SK-N-SH (cell line): ENCODE data around the gene GPR87. TPM values are rescaled to one million over a fixed set of nuclear protein-coding genes. Genes with fewer than 3 reads are reported as not detected.

Source experiments
- CTCF ChIA-PET: fragments of 300-600, 350-600 bp; formaldehyde crosslinking; extraction: SDS; loops from one replicate; lab custom pipeline; 2021; lab: Yijun Ruan, JAX
- POLR2A ChIA-PET: fragments of 350-600 bp; sonication (Branson Sonifier 250); formaldehyde crosslinking; extraction: SDS; loops from one replicate; lab custom pipeline; 2020; ENCODE audit warnings: antibody characterized with exemption, inconsistent platforms; lab: Yijun Ruan, JAX
- DNase-seq: peaks from one replicate; pipeline ENCODE4 v3.0.0; 2012
- H2AFZ ChIP-seq: fragments of 200-600 bp; sonication (generic); 2 replicates; pipeline ENCODE4 v1.8.1; 2016; ENCODE audit warnings: antibody characterized with exemption, mild to moderate bottlenecking, low read depth
- H3F3A ChIP-seq: fragments of 200-600 bp; sonication (generic); replicated peaks from 2 replicates; pipeline ENCODE3; 2016; ENCODE audit warnings: antibody characterized with exemption, mild to moderate bottlenecking; ENCODE audit not compliant: insufficient read depth
- H3K27ac ChIP-seq, 2 experiments: fragments of 200-500 bp in 1 of 2; fragments of 200-600 bp in 1 of 2; sonication (Bioruptor generic) in 1 of 2; sonication (generic), shearing (Covaris generic) in 1 of 2; 2 replicates each; pipeline versions ENCODE4 v1.5.1 to v1.6.1; 2014 to 2016; ENCODE audit warnings: low read depth in 2 of 2, inconsistent platforms in 1 of 2, low read length in 1 of 2, mild to moderate bottlenecking in 1 of 2, mixed read lengths in 1 of 2
- H3K27me3 ChIP-seq: fragments of 200-600 bp; sonication (generic), shearing (Covaris generic); 2 replicates; pipeline ENCODE4 v1.6.1; 2016; ENCODE audit warnings: mixed run types; ENCODE audit not compliant: insufficient read depth
- H3K36me3 ChIP-seq, 2 experiments: fragments of 200-500 bp in 1 of 2; fragments of 200-600 bp in 1 of 2; sonication (Bioruptor generic) in 1 of 2; sonication (generic) in 1 of 2; replicated peaks in 1 of 2; 2 replicates each; pipeline versions ENCODE3 to v1.5.1; 2014 to 2016; ENCODE audit warnings: low read length in 1 of 2, mild to moderate bottlenecking in 1 of 2; ENCODE audit not compliant: insufficient read depth in 2 of 2, control insufficient read depth in 1 of 2
- H3K4me1 ChIP-seq, 2 experiments: fragments of 200-500 bp in 1 of 2; fragments of 200-600 bp in 1 of 2; sonication (Bioruptor generic) in 1 of 2; sonication (generic), shearing (Covaris generic) in 1 of 2; 2 replicates each; pipeline versions ENCODE4 v1.5.1 to v1.6.1; 2014 to 2016; ENCODE audit warnings: low read depth in 1 of 2, low read length in 1 of 2, mixed run types in 1 of 2; ENCODE audit not compliant: insufficient read depth in 2 of 2, control insufficient read depth in 1 of 2
- H3K4me2 ChIP-seq: fragments of 200-600 bp; sonication (generic), shearing (Covaris generic); 2 replicates; pipeline ENCODE4 v1.6.1; 2017; ENCODE audit warnings: mixed run types
- H3K4me3 ChIP-seq, 2 experiments: fragments of 200-500 bp in 1 of 2; fragments of 200-600 bp in 1 of 2; sonication (Bioruptor generic) in 1 of 2; sonication (generic), shearing (Covaris generic) in 1 of 2; 2 replicates each; pipeline versions ENCODE4 v1.5.1 to v1.8.1; 2014 to 2016; ENCODE audit warnings: low read depth in 2 of 2, inconsistent platforms in 1 of 2, low read length in 1 of 2, mild to moderate bottlenecking in 1 of 2, mixed read lengths in 1 of 2, moderate library complexity in 1 of 2
- H3K79me2 ChIP-seq: fragments of 200-600 bp; sonication (generic); 2 replicates; pipeline ENCODE4 v1.8.1; 2017; ENCODE audit warnings: mild to moderate bottlenecking; ENCODE audit not compliant: insufficient read depth
- H3K9ac ChIP-seq: fragments of 200-600 bp; sonication (generic); 2 replicates; pipeline ENCODE4 v1.6.1; 2017; ENCODE audit warnings: mixed run types
- H3K9me2 ChIP-seq: fragments of 200-600 bp; sonication (generic); 2 replicates; pipeline ENCODE4 v1.6.1; 2017; ENCODE audit warnings: mixed run types
- H3K9me3 ChIP-seq: fragments of 200-600 bp; sonication (generic); 2 replicates; pipeline ENCODE4 v1.6.1; 2017; ENCODE audit warnings: mixed run types, mild to moderate bottlenecking, moderate library complexity
- H4K20me1 ChIP-seq: fragments of 200-600 bp; sonication (generic); 2 replicates; pipeline ENCODE4 v1.6.1; 2017; ENCODE audit warnings: mild to moderate bottlenecking, mixed run types; ENCODE audit not compliant: insufficient read depth
- CHD2 ChIP-seq: fragments of 150-350 bp; IDR thresholded peaks from 2 replicates; pipeline ENCODE4 v1.6.1; 2018; ENCODE audit warnings: low read length; ENCODE audit not compliant: partially characterized antibody
- CTCF ChIP-seq: fragments of 200-600 bp; sonication (generic); IDR thresholded peaks from 2 replicates; pipeline ENCODE4 v1.6.1; 2017; ENCODE audit warnings: antibody characterized with exemption, mild to moderate bottlenecking, moderate library complexity
- EP300 ChIP-seq, 2 experiments: IDR thresholded peaks; 2 replicates each; pipeline versions ENCODE4 v1.4.0 to v1.6.1; 2012; ENCODE audit warnings: borderline replicate concordance in 1 of 2, low read depth in 1 of 2, low read length in 1 of 2
- FOXJ3 ChIP-seq: sonication (generic); formaldehyde crosslinking; IDR thresholded peaks from 2 replicates; pipeline ENCODE4 v1.5.1; 2020; ENCODE audit warnings: mild to moderate bottlenecking, missing genetic modification reagents
- GATA2 ChIP-seq: sonication (generic); formaldehyde crosslinking; IDR thresholded peaks from 2 replicates; pipeline ENCODE4 v1.5.0; 2020; ENCODE audit warnings: mild to moderate bottlenecking, missing genetic modification reagents
- PBX3 ChIP-seq: IDR thresholded peaks from 2 replicates; pipeline ENCODE4; 2012
- RAD21 ChIP-seq: IDR thresholded peaks from 2 replicates; pipeline ENCODE4 v1.6.1; 2012; ENCODE audit warnings: mild to moderate bottlenecking, low read length
- RFX5 ChIP-seq: IDR thresholded peaks from 2 replicates; pipeline ENCODE4 v1.6.1; 2012; ENCODE audit warnings: mild to moderate bottlenecking, improper control_type of control experiment, low read length
- SMC3 ChIP-seq: IDR thresholded peaks from 2 replicates; pipeline ENCODE4 v1.6.1; 2012; ENCODE audit warnings: low read depth, low read length, improper control_type of control experiment
- TEAD4 ChIP-seq: IDR thresholded peaks from 2 replicates; pipeline ENCODE4 v1.4.0; 2012; ENCODE audit warnings: mild to moderate bottlenecking, borderline replicate concordance; ENCODE audit not compliant: insufficient read depth
- WGBS: methylation state at CpG from one replicate; pipeline ENCODE4 v1.1.6; 2017; ENCODE audit warnings: low lambda C conversion rate; 5-methylcytosine and 5-hydroxymethylcytosine counted together
- polyA plus RNA-seq, 3 experiments: library from polyadenylated mRNA; depleted of rRNA; stranded (reverse); fragments of >200 nt; gene quantifications; 2 replicates each; pipeline ENCODE4 v1.2.3, GENCODE V29; 2012
- TF ChIP-seq, protein P1 (sequence below): IDR thresholded peaks from 2 replicates; pipeline ENCODE4 v1.4.0; 2012; ENCODE audit warnings: low read depth, borderline replicate concordance

GPR87 gene
- polyA plus RNA-seq, 1 of the 3 experiments (the other 2 are of a cell fraction) = 2.3 TPM

DNA sequence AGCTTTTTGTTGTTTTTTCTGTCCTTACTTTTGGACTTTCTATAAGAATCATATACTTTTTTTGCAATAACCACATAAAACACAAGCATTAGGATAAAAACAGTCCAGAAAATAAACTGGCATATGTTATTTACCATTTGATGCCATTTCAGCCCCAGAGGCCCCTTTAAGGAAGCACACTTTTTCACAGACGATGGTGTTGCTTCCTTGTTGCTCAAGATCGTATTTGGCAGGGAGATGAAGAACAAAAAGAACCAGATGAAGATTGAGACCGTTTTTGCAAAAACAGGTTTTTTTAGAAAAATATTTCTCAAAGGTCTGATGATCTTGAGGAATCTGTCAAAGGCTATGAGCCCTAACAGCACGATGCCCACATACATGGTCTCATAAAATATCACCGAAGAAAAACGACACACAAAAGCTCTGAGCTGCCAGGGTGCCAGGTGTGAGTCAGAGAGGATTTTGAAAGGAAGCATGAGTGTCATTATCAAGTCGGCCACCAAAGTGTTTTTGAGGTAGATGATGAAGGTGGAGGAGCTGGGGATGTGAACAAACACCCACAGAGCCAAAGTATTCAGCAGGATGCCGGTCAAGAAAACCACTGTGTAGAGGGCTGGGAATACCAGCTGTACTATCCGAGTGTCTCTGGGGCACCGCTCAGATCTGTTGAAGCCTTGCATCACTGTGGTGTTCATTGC is 11.8 kb upstream of the GPR87 start:
- POLR2A ChIA-PET = no interaction called here
- H3K9me3 ChIP-seq = no peaks in the 10 kb centered on the region
- H3K4me3 ChIP-seq = no peak overlapping the region
- no peaks in the 10 kb centered on the region for H3K4me1 ChIP-seq
- TF ChIP-seq PBX3 = no peak
- no peak for TF ChIP-seq CHD2
- no peak for TF ChIP-seq TEAD4
- TF ChIP-seq, protein P1, sequence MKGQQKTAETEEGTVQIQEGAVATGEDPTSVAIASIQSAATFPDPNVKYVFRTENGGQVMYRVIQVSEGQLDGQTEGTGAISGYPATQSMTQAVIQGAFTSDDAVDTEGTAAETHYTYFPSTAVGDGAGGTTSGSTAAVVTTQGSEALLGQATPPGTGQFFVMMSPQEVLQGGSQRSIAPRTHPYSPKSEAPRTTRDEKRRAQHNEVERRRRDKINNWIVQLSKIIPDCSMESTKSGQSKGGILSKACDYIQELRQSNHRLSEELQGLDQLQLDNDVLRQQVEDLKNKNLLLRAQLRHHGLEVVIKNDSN = no peak
- no peak for TF ChIP-seq GATA2
- no peak for TF ChIP-seq FOXJ3 (CRISPR knock-in tag)
- no peaks in the 10 kb centered on the region for H3K9me2 ChIP-seq
- no peak overlapping the region for H3K27ac ChIP-seq
- H3K4me2 ChIP-seq = no peak overlapping the region
- no peak overlapping the region; the same call in 1 of the 2 replicates for H2AFZ ChIP-seq
- CTCF ChIA-PET = interaction anchor here (0.6 to 3.6 kb wide), 19 partner anchors 8 to 915 kb away, joined by 3 to 16 read pairs (median 3); no protein-coding TSS in a partner anchor
- H3F3A ChIP-seq = no peaks in the 10 kb centered on the region
- WGBS = 45% methylated on average over 10 of the region's 10 CpGs
- no peaks in the 10 kb centered on the region for H4K20me1 ChIP-seq
- peaks cover 6% of the 10 kb centered on the region; the same call in 1 of the 2 replicates for H3K27me3 ChIP-seq
- DNase-seq = no peak
- no peaks in the 10 kb centered on the region for H3K79me2 ChIP-seq
- H3K36me3 ChIP-seq = no peaks in the 10 kb centered on the region
- no peak overlapping the region for H3K9ac ChIP-seq

DNA sequence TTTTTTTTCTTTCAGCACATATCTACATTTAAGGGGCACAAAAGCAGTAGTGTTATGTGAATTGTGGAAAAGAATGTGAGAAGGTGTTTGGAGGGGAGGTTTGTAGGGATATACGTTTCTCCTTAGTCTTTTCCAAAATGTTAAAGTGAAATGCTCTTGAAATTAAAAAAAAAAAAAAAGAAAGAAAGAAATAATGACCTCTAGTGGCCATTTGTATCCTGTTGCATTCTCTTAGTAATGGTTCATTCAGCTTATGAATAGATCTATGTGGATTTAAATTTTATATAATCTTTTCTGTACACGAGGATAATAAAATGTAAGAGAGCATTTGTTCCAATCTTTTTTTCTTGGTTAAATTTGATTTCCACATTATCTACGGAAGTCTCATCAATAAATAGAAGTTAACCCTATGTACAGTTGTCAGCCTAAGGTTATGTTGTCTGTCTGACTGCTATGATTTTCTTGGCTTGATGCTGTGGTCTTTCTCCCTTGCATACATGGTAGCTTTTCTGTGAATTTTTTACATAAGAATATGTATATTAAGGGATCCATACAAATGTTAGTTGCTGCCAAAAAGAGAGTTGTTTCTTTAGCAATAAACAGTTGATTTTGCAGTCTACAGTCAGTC is 11.1 kb upstream of the GPR87 start:
- Histone ChIP-seq H3K9ac (no peak overlapping the region), H3K9me3 (no peaks in the 10 kb centered on the region), H4K20me1 (no peaks in the 10 kb centered on the region), H3K4me1 (no peaks in the 10 kb centered on the region), H3K27me3 (peaks cover 6% of the 10 kb centered on the region; the same call in 1 of the 2 replicates), H3F3A (no peaks in the 10 kb centered on the region), H3K4me2 (no peak overlapping the region), H3K36me3 (no peaks in the 10 kb centered on the region), H3K4me3 (peak overlapping the region in 1 of 2 experiments; percentile 21; a peak in 1 of 4 replicates), H3K79me2 (no peaks in the 10 kb centered on the region), H3K9me2 (no peaks in the 10 kb centered on the region), H3K27ac (no peak overlapping the region), H2AFZ (no peak overlapping the region; the same call in 1 of the 2 replicates)
- ChIA-PET POLR2A (interaction anchor here (0.6 kb wide), 1 partner anchor 121 kb away, joined by 5 read pairs; no protein-coding TSS in a partner anchor), CTCF (interaction anchor here (0.6 to 3.6 kb wide), 18 partner anchors 9 to 916 kb away, joined by 3 to 16 read pairs (median 3); no protein-coding TSS in a partner anchor)
- peak; percentile 7 for DNase-seq
- 2% methylated on average over 3 of the region's 3 CpGs for WGBS
- TF ChIP-seq SMC3 (peak; percentile 9; the same call in 1 of the 2 replicates), PBX3 (no peak), CTCF (peak; percentile 86), RFX5 (no peak), EP300 (IDR thresholded peaks at IDR 0.05; ENCODE audit: borderline replicate concordance in 1 of 2, low read depth in 1 of 2, low read length in 1 of 2) (no peak), RAD21 (peak; percentile 25)
- TF ChIP-seq, protein P1 = no peak
